Ectodermal cell (in vitro differentiated cells): ENCODE data around the gene SCAMP2.

Experiments
- H3K27ac ChIP-seq: 2 replicates; pipeline ENCODE4 v1.7.0; 2013; ENCODE audit warnings: mild to moderate bottlenecking, low read depth, low read length; ENCODE audit not compliant: insufficient read depth, poor library complexity, severe bottlenecking
- H3K27me3 ChIP-seq: 2 replicates; pipeline ENCODE4 v1.7.0; 2013; ENCODE audit warnings: mild to moderate bottlenecking, low read length; ENCODE audit not compliant: insufficient read depth, control insufficient read depth, poor library complexity, severe bottlenecking
- H3K36me3 ChIP-seq: one replicate; pipeline ENCODE4 v1.7.0; 2013; ENCODE audit warnings: low read length; ENCODE audit not compliant: control insufficient read depth, insufficient read depth
- H3K4me1 ChIP-seq: one replicate; pipeline ENCODE4 v1.7.0; 2013; ENCODE audit warnings: low read length; ENCODE audit not compliant: control insufficient read depth, insufficient read depth
- H3K4me3 ChIP-seq: 2 replicates; pipeline ENCODE4 v1.7.0; 2013; ENCODE audit warnings: low read depth, low read length, control low read depth; ENCODE audit not compliant: insufficient read depth
- H3K9me3 ChIP-seq: 2 replicates; pipeline ENCODE4 v1.7.0; 2013; ENCODE audit warnings: mild to moderate bottlenecking, low read length, moderate library complexity; ENCODE audit not compliant: control insufficient read depth
- whole genome bisulfite sequencing, 2 experiments: methylation state at CpG; one replicate each; pipeline ENCODE4 v1.1.7; 2013; ENCODE audit warnings: missing lambda C conversion rate in 2 of 2; 5-methylcytosine and 5-hydroxymethylcytosine counted together

Gene SCAMP2

DNA sequence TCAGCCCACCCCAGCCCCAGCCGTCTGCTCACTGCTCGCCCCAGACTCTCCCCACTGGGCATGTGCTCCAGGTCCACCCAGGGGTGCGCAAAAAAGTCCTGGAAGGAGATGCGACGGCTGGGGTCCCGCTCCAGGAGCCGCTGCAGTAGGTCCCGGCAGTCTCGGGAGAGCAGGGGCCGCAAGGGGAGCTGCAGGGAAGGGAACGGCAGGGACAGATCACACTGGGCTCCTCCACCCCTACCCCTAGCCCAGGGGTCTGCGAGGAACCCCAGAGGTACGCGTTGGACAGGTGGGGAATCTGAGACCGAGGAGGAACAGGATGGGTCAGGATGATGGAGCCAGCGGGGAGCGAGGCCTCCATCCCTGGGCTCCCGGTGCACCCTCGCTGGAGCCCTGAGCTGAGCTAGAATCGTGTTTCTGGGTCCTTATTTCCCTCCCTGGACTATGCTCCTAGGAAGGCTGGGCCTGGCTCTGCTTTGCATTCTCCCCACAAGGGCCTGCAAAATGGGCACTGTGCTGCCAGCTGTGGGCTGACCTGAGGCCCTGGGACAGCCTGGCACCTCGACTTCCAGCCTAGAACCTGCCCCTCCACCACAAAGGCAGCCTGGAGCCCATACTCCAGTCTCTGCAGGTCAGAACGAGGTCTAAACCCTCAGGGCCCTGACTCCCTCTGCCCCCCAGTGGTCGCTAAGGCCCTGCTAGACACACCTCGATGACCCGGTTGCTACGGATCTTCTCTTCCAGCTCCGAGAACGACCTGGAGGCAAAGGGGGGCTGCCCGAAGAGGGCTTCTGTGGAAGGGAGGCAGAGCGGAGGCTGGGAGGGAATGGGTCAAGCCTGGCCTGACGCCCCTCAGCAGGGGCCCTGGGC lies 33.4 kb downstream of the SCAMP2 start:
- no peaks in the 10 kb centered on the region for H3K27me3 ChIP-seq
- 86 to 88% methylated on average over 31 of the region's 31 CpGs for WGBS, 2 experiments
- H3K4me1 ChIP-seq, result peaks cover 23% of the 10 kb centered on the region
- H3K4me3 ChIP-seq, result no peak overlapping the region
- no peaks in the 10 kb centered on the region for H3K36me3 ChIP-seq
- no peak overlapping the region for H3K27ac ChIP-seq
- H3K9me3 ChIP-seq, result no peaks in the 10 kb centered on the region

DNA sequence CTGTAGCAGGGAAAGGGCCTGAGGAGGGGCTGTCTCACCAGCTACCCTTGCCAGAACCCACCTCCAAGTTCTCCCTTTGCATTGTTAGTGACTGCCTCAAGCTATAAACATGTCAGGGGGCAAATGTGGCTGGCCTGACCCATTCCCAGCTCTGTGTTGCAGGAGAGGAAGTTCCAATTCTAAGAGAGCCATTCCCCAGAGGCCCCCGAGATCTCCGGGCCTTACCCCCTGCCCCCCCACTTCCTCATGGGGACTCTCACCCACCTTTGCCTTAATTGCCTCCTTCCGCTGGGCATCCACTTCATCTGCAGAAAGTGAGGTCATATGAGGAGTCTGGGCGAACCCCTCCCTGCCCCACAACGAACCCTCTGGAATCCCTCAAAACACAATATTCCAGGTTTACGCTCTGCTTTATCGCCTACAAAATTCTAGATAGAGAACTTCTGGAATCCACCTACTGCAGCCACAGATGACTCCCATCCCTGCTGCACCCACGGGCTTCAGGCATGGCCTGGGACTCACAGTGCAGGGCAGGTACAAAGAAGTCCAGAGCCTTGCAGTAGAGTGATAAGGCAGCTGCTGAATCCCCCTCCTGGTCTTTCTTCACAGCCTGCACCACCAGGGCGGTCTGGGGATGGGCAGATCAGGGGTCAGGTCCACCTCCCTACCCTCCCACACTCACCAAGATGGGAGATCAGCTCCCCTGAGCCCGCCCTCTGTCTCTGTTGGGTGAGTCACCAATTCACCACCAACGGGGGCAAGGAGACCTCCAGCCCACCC lies 34.2 kb downstream of the SCAMP2 start:
- peaks cover 15% of the 10 kb centered on the region for H3K4me1 ChIP-seq
- H3K27me3 ChIP-seq, result no peaks in the 10 kb centered on the region
- no peaks in the 10 kb centered on the region for H3K36me3 ChIP-seq
- 92 to 93% methylated on average over 11 of the region's 11 CpGs for WGBS, 2 experiments
- no peak overlapping the region for H3K27ac ChIP-seq
- no peaks in the 10 kb centered on the region for H3K9me3 ChIP-seq
- H3K4me3 ChIP-seq, result no peak overlapping the region

DNA sequence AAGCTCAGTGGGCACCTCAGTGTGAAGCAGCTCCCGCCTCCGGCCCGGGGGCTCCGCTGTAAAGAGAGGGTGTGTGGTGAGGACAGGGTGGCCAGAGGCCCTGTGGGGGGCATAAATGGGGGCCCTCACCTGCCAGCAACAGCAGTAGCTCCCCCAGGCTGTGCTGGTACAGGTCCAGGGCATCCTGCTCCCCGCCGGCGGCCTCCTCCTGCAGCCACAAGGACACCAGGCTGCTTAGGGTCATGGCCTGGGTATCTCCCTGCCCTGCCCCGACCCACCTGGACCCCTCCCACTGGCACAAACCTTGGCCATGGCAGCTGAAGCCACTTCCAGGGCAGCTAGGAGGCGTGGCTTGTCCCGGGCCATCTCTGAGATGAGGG lies 35.0 kb downstream of the SCAMP2 start:
- Histone ChIP-seq H3K9me3 (no peaks in the 10 kb centered on the region), H3K4me1 (peaks cover 7% of the 10 kb centered on the region), H3K4me3 (no peak overlapping the region), H3K36me3 (no peaks in the 10 kb centered on the region), H3K27ac (no peak overlapping the region), H3K27me3 (no peaks in the 10 kb centered on the region)
- 94% methylated on average over 10 of the region's 10 CpGs for WGBS, 2 experiments

DNA sequence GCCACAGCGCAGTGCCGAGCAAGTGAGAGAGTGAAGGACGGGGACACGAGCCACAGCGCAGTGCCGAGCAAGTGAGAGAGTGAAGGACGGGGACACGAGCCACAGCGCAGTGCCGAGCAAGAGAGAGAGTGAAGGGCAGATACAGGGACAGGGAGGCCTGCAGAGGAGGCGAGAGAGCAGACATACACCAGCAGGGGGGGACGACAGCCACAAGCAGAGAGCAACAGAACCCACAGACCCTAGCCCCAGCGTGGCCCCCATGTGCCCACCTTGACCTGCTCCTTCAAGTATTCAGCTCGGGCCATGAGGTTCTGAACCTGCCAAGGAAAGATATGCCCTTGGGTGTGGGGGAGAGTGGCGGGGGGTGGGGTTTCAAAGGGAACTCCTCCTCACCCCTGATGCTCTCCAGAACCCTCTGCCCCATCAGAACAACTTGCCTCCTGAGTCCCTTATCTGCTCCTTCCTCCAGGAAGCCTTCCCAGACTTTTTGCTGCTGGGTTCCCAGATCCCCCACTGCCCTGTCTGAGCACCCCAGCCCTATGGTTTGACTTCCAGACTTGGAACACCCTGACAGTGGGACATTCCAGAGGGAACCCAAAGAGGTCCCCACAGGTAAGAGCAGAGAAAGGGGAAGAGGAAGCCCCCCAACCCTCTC lies 35.6 kb downstream of the SCAMP2 start:
- Histone ChIP-seq H3K36me3 (no peaks in the 10 kb centered on the region), H3K9me3 (no peaks in the 10 kb centered on the region), H3K4me3 (no peak overlapping the region), H3K4me1 (peaks cover 7% of the 10 kb centered on the region), H3K27me3 (no peaks in the 10 kb centered on the region), H3K27ac (no peak overlapping the region)
- WGBS, 2 experiments, result 90 to 92% methylated on average over 14 to 15 of the region's 15 CpGs

DNA sequence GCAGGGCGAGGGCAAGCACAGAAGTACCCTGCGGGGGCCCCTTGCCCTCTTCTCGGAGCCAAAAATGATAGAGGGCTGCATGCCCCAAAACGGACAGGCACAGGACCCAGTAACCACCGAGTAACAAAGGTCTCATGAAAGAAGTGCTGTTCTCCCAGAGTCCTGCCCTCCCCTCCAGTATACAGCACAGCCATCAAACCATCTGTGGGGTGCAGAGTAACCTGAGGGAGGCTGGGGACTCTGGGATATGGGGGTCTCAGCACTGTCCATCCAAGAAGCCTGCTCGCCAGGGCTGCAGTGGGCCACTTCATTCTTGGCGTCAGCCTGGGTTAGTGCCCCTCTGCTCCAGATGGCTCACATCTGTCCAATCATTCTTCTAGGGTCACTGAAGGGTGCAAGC lies 36.3 kb downstream of the SCAMP2 start:
- 95 to 96% methylated on average over 7 of the region's 7 CpGs for whole genome bisulfite sequencing, 2 experiments
- Histone ChIP-seq H3K36me3 (no peaks in the 10 kb centered on the region), H3K4me1 (peaks cover 3% of the 10 kb centered on the region), H3K9me3 (no peaks in the 10 kb centered on the region), H3K27ac (no peak overlapping the region), H3K4me3 (no peak overlapping the region), H3K27me3 (no peaks in the 10 kb centered on the region)

DNA sequence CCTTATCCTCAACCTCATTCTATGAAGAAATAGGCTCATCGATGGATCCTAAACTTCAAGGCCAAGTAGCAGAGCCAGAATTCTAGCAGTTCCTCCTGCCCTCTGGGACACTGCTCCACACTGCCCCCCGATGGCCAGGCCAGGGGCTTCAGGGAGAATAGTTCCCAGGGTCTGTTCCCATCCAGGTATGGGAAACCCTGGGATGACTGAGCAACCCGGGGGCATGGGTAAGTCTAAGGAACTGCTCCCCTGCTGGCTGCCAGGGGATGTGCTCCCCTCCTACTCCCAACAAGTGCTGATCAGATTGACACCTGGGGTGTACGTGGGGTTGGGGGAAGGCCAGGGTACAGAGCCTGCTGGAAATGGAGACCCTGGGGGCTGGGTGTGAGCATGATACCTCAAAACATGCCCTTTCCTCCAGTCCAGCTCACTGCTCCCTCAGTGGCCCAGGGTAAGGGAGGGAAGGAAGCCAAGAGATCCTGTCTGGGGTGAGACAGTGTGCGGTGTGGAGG lies 37.8 kb downstream of the SCAMP2 start:
- H3K27me3 ChIP-seq, result no peaks in the 10 kb centered on the region
- no peak overlapping the region for H3K4me3 ChIP-seq
- H3K36me3 ChIP-seq, result no peaks in the 10 kb centered on the region
- H3K4me1 ChIP-seq, result no peaks in the 10 kb centered on the region
- H3K9me3 ChIP-seq, result no peaks in the 10 kb centered on the region
- H3K27ac ChIP-seq, result no peak overlapping the region
- 47 to 53% methylated on average over 5 of the region's 5 CpGs for WGBS, 2 experiments

DNA sequence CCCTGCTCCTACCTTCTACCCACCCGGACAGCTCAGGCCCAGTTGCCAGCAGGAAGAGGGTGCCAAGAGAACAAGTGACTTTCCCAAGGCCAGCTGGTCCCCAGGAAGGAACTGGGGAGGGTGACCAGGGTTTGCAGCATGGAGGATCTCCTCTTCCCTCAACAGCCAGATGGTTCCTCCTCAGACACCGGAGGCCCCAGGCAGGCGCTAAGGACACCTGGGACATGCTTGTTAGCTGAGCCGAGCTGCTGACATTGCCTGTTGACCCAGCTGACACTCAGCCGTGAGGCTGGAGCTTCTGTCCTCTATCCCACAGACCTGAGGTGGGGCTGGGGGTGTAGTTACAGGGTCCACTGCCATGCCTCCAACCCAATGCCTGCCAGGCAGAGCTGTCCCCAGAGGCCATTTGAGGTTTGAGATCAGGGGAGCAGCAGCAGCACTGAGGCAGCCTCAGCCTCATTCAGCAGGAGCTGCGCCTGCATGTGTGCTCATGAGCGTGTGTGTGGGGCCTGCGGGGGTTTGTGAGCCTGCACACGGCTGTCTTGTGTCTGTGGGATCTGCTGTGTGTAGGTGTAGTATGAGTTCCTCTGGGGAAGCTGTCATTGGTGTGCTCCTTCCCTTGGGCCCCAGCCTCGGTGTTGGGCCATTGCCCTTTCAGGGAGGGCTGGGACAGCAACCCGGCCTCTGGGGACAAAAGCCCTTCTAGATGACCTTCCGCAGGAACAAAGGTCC lies 39.6 kb downstream of the SCAMP2 start:
- Histone ChIP-seq H3K4me1 (no peaks in the 10 kb centered on the region), H3K4me3 (no peak overlapping the region), H3K27ac (no peak overlapping the region), H3K36me3 (no peaks in the 10 kb centered on the region), H3K27me3 (peaks cover 8% of the 10 kb centered on the region), H3K9me3 (no peaks in the 10 kb centered on the region)
- WGBS, 2 experiments, result 94% methylated on average over 12 of the region's 12 CpGs

DNA sequence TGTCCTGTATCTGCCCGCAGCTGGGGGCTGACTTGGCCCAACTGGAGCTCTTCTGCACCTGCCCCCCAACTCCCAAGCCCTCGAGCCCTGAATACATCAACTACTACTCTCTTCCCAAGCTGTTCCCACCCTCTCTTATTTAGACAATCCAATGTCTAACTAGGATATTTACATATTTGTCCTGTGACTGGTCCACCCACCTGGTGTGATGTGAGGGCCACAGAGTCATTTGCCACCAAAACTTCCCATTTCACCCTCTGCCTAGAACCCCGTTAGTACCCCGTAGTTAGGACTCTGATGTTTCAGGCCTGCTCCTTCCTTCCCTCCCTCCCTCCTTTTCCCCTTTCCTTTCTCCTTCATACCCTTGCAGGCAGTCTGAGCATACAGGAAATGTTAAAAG lies 40.3 kb downstream of the SCAMP2 start:
- Histone ChIP-seq H3K4me1 (no peaks in the 10 kb centered on the region), H3K36me3 (no peaks in the 10 kb centered on the region), H3K9me3 (no peaks in the 10 kb centered on the region), H3K27me3 (peaks cover 15% of the 10 kb centered on the region), H3K4me3 (no peak overlapping the region), H3K27ac (no peak overlapping the region)
- 91% methylated on average over 4 of the region's 4 CpGs for WGBS, 2 experiments

DNA sequence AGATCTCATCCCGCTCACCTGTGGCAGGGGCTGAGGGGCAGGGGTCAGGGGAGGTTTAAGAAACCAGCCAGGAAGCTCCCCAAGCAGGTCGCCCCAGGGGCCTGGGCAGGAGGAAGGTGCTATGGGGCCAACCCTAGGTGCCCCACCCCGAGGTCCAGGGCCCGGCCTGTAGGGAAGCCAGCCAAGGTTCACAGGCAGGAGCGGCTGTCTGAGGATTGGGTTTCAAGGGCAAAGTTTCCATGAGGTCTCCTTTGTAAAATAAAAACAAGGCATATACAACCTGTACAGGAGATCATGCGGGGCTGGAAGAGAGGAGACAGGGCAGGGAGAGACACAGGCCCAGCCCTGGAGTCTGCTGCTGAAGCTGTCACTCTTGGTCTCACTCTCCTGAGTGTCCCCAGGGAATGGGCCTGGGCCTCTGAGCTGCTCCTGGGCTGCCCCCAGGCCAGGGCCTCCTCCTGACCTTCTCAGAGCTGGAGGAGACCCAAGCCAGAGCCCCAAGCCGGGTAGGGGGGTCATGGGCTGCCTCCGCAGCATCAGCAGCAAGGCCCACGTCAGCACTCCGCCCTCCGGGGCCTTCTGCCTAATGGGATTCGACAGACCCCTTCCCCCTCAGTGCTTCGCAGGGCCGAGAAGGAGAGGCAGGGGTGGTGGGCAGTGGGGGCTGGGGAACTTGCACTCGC lies 41.2 kb downstream of the SCAMP2 start:
- peaks cover 24% of the 10 kb centered on the region for H3K27me3 ChIP-seq
- no peaks in the 10 kb centered on the region for H3K4me1 ChIP-seq
- H3K9me3 ChIP-seq, result no peaks in the 10 kb centered on the region
- no peak overlapping the region for H3K4me3 ChIP-seq
- H3K27ac ChIP-seq, result no peak overlapping the region
- 79 to 81% methylated on average over 15 of the region's 15 CpGs for WGBS, 2 experiments
- no peaks in the 10 kb centered on the region for H3K36me3 ChIP-seq
